Tibial nerve (tissue), 3 donors: ENCODE measurements around the gene IMPG2.

ENCODE experiments used
- POLR2A ChIP-seq, 2 donors: fragments of 450-650 bp; IDR thresholded peaks; one replicate each; pipeline ENCODE4 v1.6.1; 2017; ENCODE audit warnings: antibody characterized with exemption in 2 of 2, mild to moderate bottlenecking in 2 of 2, moderate library complexity in 2 of 2
- TF ChIP-seq, protein P1 (sequence below), 5 experiments: fragments of 200-600 bp in 3 of 5; fragments of 450-650 bp in 2 of 5; sonication (generic) in 3 of 5; IDR thresholded peaks; one replicate each; pipeline ENCODE4 v1.5.1; 2016 to 2019; ENCODE audit warnings: antibody characterized with exemption in 5 of 5, mild to moderate bottlenecking in 3 of 5, moderate library complexity in 2 of 5

GRCh38 chr3:101279162-101279561, 41.2 kb downstream of the IMPG2 start:
- TF ChIP-seq, protein P1, sequence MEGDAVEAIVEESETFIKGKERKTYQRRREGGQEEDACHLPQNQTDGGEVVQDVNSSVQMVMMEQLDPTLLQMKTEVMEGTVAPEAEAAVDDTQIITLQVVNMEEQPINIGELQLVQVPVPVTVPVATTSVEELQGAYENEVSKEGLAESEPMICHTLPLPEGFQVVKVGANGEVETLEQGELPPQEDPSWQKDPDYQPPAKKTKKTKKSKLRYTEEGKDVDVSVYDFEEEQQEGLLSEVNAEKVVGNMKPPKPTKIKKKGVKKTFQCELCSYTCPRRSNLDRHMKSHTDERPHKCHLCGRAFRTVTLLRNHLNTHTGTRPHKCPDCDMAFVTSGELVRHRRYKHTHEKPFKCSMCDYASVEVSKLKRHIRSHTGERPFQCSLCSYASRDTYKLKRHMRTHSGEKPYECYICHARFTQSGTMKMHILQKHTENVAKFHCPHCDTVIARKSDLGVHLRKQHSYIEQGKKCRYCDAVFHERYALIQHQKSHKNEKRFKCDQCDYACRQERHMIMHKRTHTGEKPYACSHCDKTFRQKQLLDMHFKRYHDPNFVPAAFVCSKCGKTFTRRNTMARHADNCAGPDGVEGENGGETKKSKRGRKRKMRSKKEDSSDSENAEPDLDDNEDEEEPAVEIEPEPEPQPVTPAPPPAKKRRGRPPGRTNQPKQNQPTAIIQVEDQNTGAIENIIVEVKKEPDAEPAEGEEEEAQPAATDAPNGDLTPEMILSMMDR (IDR thresholded peaks at IDR 0.05): no peak
- TF ChIP-seq POLR2A (IDR thresholded peaks at IDR 0.05): no peak
